Adrenal gland (tissue), 12 donors: Measurements from ENCODE around the gene ASIC3. TPM values are rescaled to one million over a fixed set of nuclear protein-coding genes. Genes with fewer than 3 reads are reported as not detected.
A peak's percentile ranks its signal among the peaks of the same experiment; 100 is the strongest.

Source experiments
- DNase-seq, 7 donors: peaks; one replicate each; pipeline ENCODE4 v3.0.0-alpha.2; 2019 to 2020
- H3K27ac ChIP-seq, 5 donors: fragments of 200-600 bp; sonication (generic) in 4 of 5; 1 replicate in 3 of 5; 2 replicates in 2 of 5; pipeline versions ENCODE4 v1.5.1 to v1.8.0; 2016 to 2020; ENCODE audit warnings: mild to moderate bottlenecking in 1 of 5
- H3K27me3 ChIP-seq: fragments of 200-600 bp; 2 replicates; pipeline ENCODE4 v1.8.0; 2021
- H3K36me3 ChIP-seq, 2 donors: fragments of 200-600 bp; replicated peaks in 1 of 2; 1 replicate in 1 of 2; 2 replicates in 1 of 2; pipeline versions ENCODE4 v1.5.1 to v1.8.0; 2018 to 2022
- H3K4me1 ChIP-seq, 2 donors: fragments of 200-600 bp; replicated peaks in 1 of 2; 1 replicate in 1 of 2; 2 replicates in 1 of 2; pipeline versions ENCODE4 v1.5.1 to v1.8.0; 2018 to 2021
- H3K4me3 ChIP-seq, 4 donors: fragments of 200-600 bp; sonication (generic) in 3 of 4; one replicate each; pipeline ENCODE4 v1.5.1; 2016 to 2018
- H3K9me3 ChIP-seq, 3 donors: fragments of 200-600 bp; sonication (generic) in 1 of 3; replicated peaks in 1 of 3; 1 replicate in 2 of 3; 2 replicates in 1 of 3; pipeline versions ENCODE4 v1.5.1 to v1.8.0; 2016 to 2021
- POLR2A ChIP-seq, 2 donors: fragments of 450-650 bp; IDR thresholded peaks; one replicate each; pipeline ENCODE4 v1.6.1; 2017; ENCODE audit warnings: antibody characterized with exemption in 2 of 2, mild to moderate bottlenecking in 2 of 2, moderate library complexity in 1 of 2
- WGBS, 4 donors: extraction: QIAGEN DNeasy Blood & Tissue Kit in 2 of 4; methylation state at CpG; one replicate each; pipeline versions ENCODE4 v1.1.5 to v1.1.7; 2013 to 2017; 5-methylcytosine and 5-hydroxymethylcytosine counted together
- intact Hi-C, 2 donors: fragments of 100-400 bp; cut with DNase I; formaldehyde crosslinking; loops; one replicate each; pipeline versions ENCODE4 v1.14.1 to v1.15.0; 2022 to 2023
- polyA plus RNA-seq, 3 donors: library from polyadenylated mRNA; stranded (reverse); fragments of 200-250 nt in 2 of 3; fragments of 350-450 nt in 1 of 3; fragmentation: Illumina TruSeq in 1 of 3; extraction: RNeasy Lipid Tissue Mini Kit (QIAGEN cat#74804) in 1 of 3; gene quantifications; one replicate each; pipeline ENCODE4 v1.2.3, GENCODE V29; 2013 to 2014
- total RNA-seq, 9 donors: library from RNA; depleted of rRNA in 4 of 9; stranded (reverse); fragments of >200 nt in 4 of 9; fragments of 120-200 nt in 1 of 9; fragmentation: NEBNext Ultra II Directional in 1 of 9; extraction: Animal tissue kit (Norgen Biotek cat#: 25700) in 1 of 9; gene quantifications; one replicate each; pipeline versions ENCODE4 v1.1.0 to v1.2.4, GENCODE V29; 2013 to 2023
- TF ChIP-seq, protein P1 (sequence below), 6 experiments: fragments of 450-650 bp in 4 of 6; fragments of 200-600 bp in 2 of 6; sonication (generic) in 1 of 6; IDR thresholded peaks; 1 replicate in 5 of 6; 2 replicates in 1 of 6; pipeline versions ENCODE4 v1.5.1 to v1.8.0; 2016 to 2021; ENCODE audit warnings: antibody characterized with exemption in 6 of 6, mild to moderate bottlenecking in 2 of 6, moderate library complexity in 1 of 6
- donor health status: healthy with polysubstance abuse.
- donor health status: Bipolar disorder and iron deficiency.
- donor health status: DM: yes; HTN: yes; CAD: no.
- donor health status: DM: no; HTN: no; CAD: no.
- donor health status: DM: no; HTN: no; CAD: no.
- donor health status: DM: yes; HTN: yes; CAD: no.

The ASIC3 gene
- total and polyA plus RNA-seq, 12 donors = 0.24 to 32.7 (median 1.3) TPM; not detected in 1

DNA sequence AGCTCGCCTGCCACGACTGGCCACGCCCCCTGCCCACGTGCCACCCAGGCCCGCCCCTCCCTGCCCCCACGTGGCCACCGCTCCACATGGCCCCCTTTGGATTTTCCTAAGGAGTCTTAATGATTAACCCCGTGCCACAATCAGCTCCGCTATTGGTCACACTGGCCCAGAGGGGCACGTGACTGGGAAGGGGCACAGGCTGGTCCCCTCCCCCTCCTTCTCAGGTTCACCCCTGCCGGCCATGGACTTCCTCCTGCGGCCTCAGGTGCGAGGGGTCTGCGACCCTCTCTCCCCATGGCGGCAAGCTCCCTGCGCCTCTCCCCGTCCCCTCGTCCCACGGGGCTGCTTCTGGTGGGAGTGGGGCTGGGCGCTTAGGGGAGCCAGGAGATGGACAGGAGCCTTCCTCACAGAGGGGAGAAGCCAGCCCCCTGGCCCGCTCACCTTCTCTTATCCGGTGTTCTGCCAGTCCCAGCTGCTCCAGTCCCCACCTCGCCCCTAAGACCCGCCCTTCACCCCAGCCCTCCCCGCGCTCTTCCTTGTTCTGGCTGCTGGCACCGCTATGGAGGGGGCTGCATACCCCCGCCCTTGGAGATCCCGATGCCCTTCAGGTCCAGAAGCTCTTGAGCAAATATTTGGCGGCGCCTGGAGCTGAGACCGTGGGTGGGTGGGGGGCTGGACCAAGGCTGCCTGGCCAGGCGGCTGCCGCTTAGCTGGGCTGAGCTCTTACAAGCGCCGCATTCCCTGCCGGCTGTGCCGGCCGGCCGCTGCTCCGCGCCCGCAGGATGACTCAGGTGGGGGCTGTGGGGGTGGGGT is 14.3 kb downstream of the ASIC3 start:
- H3K4me1 ChIP-seq = peaks cover 40 to 44% of the 10 kb centered on the region in 2 donors
- no peaks in the 10 kb centered on the region for H3K9me3 ChIP-seq
- peak overlapping the region in 4 of 5 donors; percentile 66 to 96 (median 76) for H3K27ac ChIP-seq
- intact Hi-C loops = no loop called here
- H3K27me3 ChIP-seq = no peaks in the 10 kb centered on the region
- H3K4me3 ChIP-seq = peak overlapping the region in 1 of 4 donors; percentile 98
- H3K36me3 ChIP-seq = peaks cover 0 to 37% of the 10 kb centered on the region in 2 donors
- WGBS, 4 donors = 24 to 61% (median 34%) methylated on average over 11 to 43 of the region's 43 CpGs
- peak; percentile 54 to 85 (median 75) for DNase-seq
- TF ChIP-seq, protein P1, sequence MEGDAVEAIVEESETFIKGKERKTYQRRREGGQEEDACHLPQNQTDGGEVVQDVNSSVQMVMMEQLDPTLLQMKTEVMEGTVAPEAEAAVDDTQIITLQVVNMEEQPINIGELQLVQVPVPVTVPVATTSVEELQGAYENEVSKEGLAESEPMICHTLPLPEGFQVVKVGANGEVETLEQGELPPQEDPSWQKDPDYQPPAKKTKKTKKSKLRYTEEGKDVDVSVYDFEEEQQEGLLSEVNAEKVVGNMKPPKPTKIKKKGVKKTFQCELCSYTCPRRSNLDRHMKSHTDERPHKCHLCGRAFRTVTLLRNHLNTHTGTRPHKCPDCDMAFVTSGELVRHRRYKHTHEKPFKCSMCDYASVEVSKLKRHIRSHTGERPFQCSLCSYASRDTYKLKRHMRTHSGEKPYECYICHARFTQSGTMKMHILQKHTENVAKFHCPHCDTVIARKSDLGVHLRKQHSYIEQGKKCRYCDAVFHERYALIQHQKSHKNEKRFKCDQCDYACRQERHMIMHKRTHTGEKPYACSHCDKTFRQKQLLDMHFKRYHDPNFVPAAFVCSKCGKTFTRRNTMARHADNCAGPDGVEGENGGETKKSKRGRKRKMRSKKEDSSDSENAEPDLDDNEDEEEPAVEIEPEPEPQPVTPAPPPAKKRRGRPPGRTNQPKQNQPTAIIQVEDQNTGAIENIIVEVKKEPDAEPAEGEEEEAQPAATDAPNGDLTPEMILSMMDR (IDR thresholded peaks at IDR 0.05) = no peak
- no peak for TF ChIP-seq POLR2A (IDR thresholded peaks at IDR 0.05)

DNA sequence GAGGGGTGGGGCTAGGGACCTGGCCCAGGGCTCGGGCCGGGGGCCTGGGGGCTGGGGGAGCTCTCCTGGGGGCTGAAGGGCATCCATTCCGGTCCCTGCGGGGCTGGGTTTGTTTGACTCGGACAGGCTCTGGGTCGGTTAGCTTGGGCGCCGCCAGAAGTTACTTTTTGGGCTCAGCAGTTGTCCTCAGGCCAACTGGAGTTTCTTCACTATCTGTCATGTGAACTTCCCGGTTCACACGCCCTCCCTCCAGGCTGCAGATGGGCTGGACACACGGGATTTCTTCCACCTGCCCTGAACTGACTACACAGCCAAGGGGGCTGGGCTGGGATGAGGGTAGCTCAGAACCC is 14.9 kb downstream of the ASIC3 start:
- TF ChIP-seq, protein P1 (IDR thresholded peaks at IDR 0.05) = no peak
- peak in 1 of 2 donors; percentile 18 for TF ChIP-seq POLR2A (IDR thresholded peaks at IDR 0.05)
- H3K27ac ChIP-seq = peak overlapping the region in 4 of 5 donors; percentile 66 to 96 (median 76)
- no peaks in the 10 kb centered on the region for H3K27me3 ChIP-seq
- peak in 6 of 7 donors; percentile 73 to 82 (median 79) for DNase-seq
- intact Hi-C loops = no loop called here
- 0 to 50% (median 30%) methylated on average over 1 to 11 of the region's 11 CpGs for WGBS, 4 donors
- peaks cover 40 to 44% of the 10 kb centered on the region in 2 donors for H3K4me1 ChIP-seq
- H3K36me3 ChIP-seq = peaks cover 0 to 43% of the 10 kb centered on the region in 2 donors
- H3K4me3 ChIP-seq = peak overlapping the region in 1 of 4 donors; percentile 98
- no peaks in the 10 kb centered on the region for H3K9me3 ChIP-seq

DNA sequence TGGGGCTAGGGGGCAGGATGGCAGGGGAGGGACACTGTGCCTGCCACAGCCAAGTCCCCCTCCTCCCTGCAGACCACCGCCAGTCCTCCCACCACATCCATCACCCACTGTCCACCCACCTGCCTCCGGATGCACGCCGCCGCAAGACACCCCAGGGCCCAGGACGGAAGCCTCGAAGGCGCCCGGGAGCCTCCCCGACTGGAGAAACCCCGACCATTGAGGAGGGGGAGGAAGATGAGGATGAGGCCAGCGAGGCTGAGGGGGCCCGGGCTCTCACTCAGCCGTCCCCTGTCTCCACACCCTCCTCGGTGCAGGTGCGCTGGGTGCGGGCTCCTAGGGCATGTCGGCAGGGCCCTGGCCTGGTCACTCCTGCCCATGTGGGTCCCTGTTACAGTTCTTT is 16.1 kb downstream of the ASIC3 start:
- H3K36me3 ChIP-seq = peaks cover 0 to 56% of the 10 kb centered on the region in 2 donors
- WGBS, 4 donors = 91 to 97% (median 94%) methylated on average over 14 to 18 of the region's 18 CpGs
- H3K27me3 ChIP-seq = no peaks in the 10 kb centered on the region
- H3K4me3 ChIP-seq = no peak overlapping the region
- no peak for TF ChIP-seq POLR2A (IDR thresholded peaks at IDR 0.05)
- TF ChIP-seq, protein P1 (IDR thresholded peaks at IDR 0.05) = no peak
- peaks cover 30 to 34% of the 10 kb centered on the region in 2 donors for H3K4me1 ChIP-seq
- DNase-seq = no peak
- no peak overlapping the region for H3K27ac ChIP-seq
- H3K9me3 ChIP-seq = no peaks in the 10 kb centered on the region
- intact Hi-C loops = no loop called here

DNA sequence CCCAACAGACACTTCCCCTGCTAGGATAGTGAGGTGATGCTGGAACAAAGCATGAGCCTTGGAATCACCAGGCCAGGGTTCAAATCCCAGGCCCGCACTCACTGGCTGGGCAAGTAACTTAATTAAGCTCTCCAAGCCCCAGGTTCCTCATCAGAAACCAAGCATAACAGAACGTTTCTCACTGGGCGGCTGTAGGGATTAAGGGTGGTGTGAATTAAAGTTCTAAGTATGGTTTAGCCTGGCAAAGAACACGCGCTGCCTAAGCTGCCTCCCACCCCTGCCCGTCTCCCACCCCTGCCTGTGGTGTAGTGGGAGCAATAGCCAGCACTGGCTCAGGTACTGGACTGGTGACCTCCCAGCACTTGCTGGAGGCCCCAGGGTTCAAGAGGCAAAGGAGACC is 16.7 kb downstream of the ASIC3 start:
- Histone ChIP-seq H3K36me3 (peaks cover 0 to 61% of the 10 kb centered on the region in 2 donors), H3K27ac (no peak overlapping the region), H3K9me3 (no peaks in the 10 kb centered on the region), H3K4me1 (peaks cover 29 to 34% of the 10 kb centered on the region in 2 donors), H3K4me3 (no peak overlapping the region), H3K27me3 (no peaks in the 10 kb centered on the region)
- intact Hi-C loops = no loop called here
- DNase-seq = no peak
- 90 to 97% (median 95%) methylated on average over 5 to 6 of the region's 6 CpGs for WGBS, 4 donors
- TF ChIP-seq, protein P1 (IDR thresholded peaks at IDR 0.05) = no peak
- TF ChIP-seq POLR2A (IDR thresholded peaks at IDR 0.05) = no peak
